GM12891 (cell line): ENCODE data around the gene GPC5.

Experiments
- POLR2A ChIP-seq: IDR thresholded peaks from 2 replicates; pipeline ENCODE4 v1.6.1; 2011; ENCODE audit warnings: low read depth, low read length, control low read depth
- POLR2AphosphoS5 ChIP-seq: IDR thresholded peaks from 2 replicates; pipeline ENCODE4 v1.6.1; 2011; ENCODE audit warnings: low read depth, low read length, control low read depth
- POU2F2 ChIP-seq: IDR thresholded peaks from 2 replicates; pipeline ENCODE4 v1.6.1; 2011; ENCODE audit warnings: low read depth, mild to moderate bottlenecking, control low read depth, low read length, moderate library complexity
- SPI1 ChIP-seq: IDR thresholded peaks from 2 replicates; pipeline ENCODE4 v1.6.1; 2011; ENCODE audit warnings: low read depth, low read length, control low read depth
- TAF1 ChIP-seq: IDR thresholded peaks from 2 replicates; pipeline ENCODE4 v1.6.1; 2011; ENCODE audit warnings: low read depth, low read length, control low read depth

DNA sequence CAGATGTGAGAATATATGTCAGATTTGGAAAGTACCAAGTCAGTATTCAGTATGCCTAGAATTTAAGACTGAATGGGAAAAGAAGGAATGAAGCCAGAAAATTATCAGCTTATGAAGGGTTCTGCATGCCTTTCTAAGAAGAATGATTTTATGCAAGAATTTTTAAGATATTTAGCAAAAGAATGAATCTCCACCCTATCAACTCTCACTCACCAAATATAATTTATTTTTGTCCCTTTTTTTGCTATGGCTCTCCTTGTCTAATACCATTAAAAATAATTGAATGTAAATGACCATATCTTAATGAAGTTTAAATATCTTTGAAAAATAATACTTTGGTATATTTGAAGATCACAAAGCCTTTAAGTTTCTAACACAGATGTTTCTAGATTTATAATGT lies 1215.5 kb downstream of the GPC5 start:
- no peak for TF ChIP-seq SPI1
- TF ChIP-seq POLR2A, result no peak
- TF ChIP-seq POLR2AphosphoS5, result no peak
- no peak for TF ChIP-seq TAF1
- no peak for TF ChIP-seq POU2F2
